HG03108 (cell line): Measurements from ENCODE around the gene GSC2.

Experiments used
- ATAC-seq: cut with Tn5 transposase; IDR thresholded peaks from one replicate; pipeline ENCODE4 v1.9.1; 2021; ENCODE audit warnings: moderate library complexity; ENCODE audit not compliant: unreplicated experiment

The GSC2 gene

GRCh38 chr22:19134176-19134831 lies 15.8 kb downstream of the GSC2 start:
- no peak for ATAC-seq

GRCh38 chr22:19133561-19133960 lies 16.5 kb downstream of the GSC2 start:
- no peak for ATAC-seq

DNA sequence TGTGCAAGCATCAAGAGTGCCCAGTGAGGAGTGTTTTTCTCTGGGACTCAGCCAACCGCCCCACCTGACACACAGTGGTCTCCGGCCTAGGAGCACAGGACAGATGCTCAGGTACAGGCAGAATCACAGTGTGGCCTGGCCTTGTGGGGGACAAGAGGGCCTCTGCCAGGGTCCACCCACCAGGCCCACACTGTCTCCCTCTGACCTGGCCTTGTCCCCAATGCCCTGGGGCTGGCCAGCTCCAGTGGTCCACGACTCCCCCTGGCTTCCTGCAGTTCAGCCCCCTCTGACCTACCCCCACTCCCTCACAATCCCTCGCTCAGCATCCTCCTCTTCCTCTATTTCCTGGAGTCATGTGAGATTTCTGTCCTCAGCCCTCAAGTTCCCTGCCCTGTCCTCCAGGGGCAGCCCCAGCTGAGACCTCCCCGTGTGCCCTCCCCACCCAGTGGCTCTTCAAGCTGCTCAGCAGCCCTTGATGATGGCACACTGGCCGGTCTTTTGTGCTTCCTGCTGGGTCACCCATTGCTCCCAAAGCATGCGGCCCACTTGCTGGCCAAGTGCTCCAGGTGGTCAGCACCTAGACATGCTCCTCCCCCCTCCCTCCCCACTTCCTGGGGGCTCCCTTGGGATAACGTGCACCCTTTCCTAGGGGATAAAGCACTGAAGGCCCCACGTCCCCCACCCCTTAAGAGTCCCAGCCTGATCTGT lies 17.2 kb downstream of the GSC2 start:
- ATAC-seq: no peak

- no peak for ATAC-seq
Observed at GRCh38 chr22:19132153-19132552, 17.9 kb downstream of the GSC2 start.

DNA sequence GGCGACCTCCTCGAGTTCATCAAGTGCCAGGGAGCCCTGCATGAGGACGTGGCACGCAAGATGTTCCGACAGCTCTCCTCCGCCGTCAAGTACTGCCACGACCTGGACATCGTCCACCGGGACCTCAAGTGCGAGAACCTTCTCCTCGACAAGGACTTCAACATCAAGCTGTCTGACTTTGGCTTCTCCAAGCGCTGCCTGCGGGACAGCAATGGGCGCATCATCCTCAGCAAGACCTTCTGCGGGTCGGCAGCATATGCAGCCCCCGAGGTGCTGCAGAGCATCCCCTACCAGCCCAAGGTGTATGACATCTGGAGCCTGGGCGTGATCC lies 18.4 kb downstream of the GSC2 start:
- ATAC-seq: no peak

- ATAC-seq: no peak
Observed at GRCh38 chr22:19130959-19131684, 19.0 kb downstream of the GSC2 start, which contains the start of gene TSSK2. TSSK2 (plus strand) TSS chr22:19131308; CDS start chr22:19131400, 92 bp downstream.

DNA sequence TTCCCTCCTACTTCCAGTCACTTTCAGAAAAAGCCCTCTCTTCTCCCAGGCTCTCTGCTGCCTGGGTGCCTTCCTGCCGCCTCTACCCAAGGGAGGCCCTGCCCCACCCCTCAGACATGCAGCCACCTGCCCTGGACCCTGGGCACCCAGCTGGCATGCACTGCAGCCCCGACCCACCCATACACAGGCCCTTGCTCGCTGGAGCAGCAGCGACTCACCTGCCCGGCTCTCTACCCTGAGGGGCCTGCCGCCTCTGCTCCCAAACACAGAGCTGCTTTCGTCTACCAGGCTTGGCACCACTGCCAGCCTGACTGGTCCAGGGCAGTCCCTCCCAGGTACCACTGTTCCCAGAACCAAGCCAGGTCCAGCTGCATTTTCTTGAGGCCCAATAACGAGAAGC lies 20.2 kb downstream of the GSC2 start:
- no peak for ATAC-seq

DNA sequence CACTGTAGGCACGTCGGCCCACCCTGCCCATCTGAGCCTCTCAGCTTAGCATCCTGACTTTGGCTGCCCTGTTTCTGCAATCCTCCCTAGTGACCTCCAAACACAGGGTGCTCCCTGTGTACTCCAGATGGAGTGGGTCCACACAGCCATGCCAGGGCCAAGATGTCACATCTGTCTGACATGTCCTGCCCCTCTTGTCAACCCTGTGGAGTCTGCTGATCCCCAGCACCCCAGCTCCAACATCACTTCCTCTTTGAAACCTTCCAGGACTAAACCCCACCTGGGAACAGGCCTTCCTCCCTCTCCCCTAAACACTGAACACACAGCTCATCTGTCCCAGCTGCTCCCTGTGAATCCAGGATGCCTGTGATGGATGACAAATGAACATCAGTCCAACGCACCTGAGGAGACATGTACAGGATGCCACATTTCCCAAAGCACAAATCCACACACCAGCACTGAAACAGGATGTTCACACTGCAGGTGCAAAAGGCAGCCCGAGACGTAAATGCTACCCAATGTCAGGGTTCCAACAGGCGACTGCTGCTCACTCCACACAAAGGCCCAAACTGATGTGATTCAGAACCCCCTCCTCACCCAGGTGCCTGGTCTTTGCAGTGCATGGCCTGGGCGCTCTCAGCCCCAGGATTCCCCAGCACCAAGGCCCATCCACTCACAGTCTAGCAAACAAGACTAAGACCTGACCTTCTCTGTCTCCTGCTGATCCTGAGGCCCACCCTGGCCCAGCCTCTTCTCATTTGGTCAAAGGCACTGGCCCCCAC lies 21.0 kb downstream of the GSC2 start:
- no peak for ATAC-seq

DNA sequence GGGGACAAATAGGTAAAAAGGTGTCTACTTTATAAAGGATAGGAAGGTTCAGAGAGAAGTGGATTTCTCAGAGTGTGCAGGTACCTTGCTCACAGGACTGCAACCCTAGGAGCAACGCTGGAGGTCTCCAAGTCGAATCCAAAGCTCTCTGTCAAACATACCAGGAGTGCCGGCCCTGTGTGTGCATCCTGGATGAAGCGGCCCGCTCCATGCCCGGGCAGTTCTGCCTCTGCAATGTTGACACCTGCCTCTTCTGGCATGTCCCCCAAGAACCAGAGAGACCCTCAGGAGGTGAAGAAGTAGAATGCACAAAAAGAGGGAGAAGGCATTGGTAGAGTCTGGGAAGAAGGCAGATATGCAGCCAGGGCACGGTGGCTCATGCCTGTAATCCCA lies 22.1 kb downstream of the GSC2 start:
- ATAC-seq: no peak

- no peak for ATAC-seq
Observed at GRCh38 chr22:19127329-19128008, 22.6 kb downstream of the GSC2 start.

- no peak for ATAC-seq
Observed at GRCh38 chr22:19126309-19127273, 23.5 kb downstream of the GSC2 start.

DNA sequence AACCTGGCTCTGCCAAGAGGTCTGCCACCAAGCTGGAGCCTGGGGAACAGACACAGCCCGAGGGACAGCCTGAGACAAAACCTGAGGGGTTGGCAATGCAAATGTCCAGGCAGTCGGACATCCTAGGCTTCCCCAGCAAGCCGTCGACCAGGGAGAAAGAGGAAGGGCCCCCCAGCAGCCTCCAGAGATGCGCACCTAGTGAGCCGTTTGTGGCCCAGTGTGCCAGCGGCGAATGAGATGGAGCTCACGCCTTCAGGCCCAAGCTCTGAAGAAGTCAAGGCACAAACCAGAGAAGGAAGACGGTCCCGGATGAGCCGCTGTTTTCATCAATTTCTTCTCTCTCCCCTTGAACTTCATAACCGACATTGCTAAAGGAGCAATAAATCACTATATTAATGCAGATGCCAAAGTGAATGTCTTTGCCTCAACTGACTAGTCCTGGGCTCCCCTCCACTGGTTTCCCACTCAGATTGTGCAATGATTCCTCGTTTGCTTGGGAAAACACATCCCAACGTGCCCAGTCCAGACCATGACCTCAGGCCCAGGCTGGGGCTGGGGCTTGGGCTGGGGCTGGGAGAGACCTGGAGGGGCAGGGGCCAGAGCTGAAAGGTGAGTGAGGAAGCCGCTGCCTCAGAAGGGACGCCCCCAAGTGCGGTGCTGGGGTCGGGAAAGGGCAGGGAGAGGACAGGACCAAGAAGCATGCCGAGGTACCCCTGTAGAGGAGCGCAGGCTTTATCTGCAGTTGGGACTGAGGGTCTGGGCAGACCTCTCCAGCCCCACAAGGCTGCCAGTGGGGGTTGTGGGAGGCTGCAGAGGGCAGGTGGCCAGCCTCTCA lies 24.4 kb downstream of the GSC2 start:
- no peak for ATAC-seq

DNA sequence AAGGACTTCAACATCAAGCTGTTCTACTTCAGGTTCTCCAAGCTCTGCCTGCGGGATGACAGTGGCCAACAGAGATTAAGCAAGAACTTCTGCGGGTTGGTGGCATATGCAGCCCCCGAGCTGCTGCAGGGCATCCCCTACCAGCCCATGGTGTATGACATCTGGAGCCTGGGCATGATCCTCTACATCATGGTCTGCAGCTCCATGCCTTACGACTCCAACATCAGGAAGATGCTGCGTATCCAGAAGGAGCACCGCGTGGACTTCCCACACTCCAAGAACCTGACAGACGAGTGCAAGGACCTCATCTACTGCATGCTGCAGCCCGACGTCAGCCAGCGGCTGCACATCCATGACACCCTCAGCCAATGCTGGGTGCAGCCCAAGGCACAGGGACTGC lies 25.1 kb downstream of the GSC2 start:
- no peak for ATAC-seq

DNA sequence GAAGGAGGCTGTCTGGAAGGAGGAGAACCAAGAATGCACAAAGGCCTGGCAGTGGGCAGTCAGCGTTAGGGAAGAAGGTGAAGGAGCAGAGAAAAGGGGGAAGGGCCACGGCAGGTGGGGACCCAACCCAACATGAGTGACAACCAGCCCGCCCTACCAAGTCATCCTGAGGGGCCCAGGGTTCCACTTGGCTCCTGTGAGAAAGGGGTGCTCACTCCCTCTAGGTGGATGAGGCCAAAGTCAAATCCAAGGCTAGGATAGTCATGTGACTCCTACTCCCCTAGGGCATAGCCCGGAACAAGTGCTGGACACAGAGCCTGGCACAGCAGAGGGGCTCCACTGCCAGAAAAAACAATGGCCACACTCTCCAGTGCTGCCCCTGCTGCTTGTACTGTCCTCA lies 25.7 kb downstream of the GSC2 start:
- no peak for ATAC-seq

DNA sequence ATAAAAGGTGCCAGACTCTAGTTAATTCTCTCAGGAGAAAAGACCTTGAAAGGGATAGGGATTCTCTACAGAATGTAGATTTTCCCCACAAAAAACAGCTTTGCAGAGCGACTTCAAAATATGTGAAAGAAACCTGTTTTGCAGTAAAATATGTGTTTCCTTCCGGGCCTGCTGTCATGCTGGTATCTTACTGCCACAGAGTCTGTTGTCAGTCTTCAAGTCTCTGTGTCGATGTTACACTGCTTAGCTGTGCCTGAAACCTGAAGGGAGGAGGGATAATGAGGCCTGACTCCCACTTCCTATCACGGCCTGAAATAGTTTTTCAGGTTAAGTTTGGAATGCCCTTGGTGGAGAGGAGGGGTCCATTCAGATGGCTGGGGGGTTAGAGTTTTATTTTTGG lies 26.2 kb downstream of the GSC2 start:
- ATAC-seq: no peak

DNA sequence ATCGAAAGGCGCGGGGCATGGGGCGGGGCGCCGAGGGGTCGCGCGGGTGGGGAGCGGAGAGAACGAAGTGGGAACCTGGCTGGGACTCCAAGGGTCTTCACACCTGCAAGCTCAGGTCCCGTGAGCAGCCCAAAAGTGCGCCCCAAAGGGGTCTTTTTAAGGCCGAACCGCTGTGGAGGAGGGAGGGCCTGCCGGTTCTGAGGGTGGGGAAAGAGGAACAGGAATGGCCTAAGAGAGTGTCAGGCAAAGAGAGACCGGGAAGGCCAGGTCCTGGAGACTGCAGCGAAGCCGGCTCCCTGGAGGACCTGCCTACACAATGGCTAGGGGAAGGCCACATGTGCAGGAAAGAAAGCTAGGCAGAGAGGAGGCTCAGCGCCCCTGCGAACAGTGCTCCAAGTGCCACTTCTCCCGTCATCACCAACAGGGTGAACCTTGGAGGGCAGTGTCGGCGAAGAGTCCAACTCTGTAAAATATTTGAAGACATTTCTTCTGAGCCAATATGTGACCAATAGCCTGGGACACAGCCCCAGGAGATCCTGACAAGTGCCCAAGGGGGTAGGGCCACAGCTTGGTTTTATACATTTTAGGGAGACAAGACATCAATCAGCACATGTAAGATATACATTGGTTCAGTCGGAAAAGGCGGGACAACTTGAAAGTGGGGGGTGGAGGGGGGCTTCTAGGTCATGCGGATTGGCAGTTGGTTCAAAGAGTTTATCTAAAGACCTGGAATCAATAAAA lies 27.2 kb downstream of the GSC2 start:
- no peak for ATAC-seq

DNA sequence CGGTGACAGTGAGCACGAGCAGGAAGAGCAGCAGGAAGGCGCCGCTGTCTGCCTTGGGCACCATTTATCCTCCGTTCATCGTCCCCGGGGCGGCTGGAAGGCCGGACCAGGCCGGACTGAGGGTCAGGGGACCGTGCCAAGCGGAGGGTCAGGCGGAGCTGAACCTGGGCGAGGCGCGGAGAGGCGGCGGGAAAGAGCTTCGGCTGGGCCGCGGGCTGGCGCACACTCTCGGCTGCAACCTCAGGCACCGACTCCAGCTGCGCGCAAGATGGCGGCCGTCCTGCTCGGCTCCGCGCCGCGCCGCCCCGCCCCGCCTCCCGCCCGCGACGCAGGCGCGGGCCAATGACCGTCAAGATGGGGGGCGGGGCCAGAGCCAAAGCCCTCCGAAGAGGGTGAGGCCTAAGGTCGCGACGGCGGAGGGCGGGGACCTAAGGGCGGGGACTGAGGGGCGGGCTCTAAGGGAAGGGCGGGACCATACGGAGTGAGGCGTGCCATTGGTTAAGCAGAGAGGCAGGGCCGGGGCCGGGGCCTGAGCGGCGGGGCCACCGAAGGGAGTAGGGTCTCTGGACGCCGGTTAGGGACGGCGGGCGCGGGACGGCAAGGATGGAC lies 27.8 kb downstream of the GSC2 start, which contains the start of gene DGCR2:
DGCR2 (minus strand) TSS at position 270 of the 609 bp plus-strand sequence; CDS start at position 64, 206 bp downstream.
- peak; percentile 79 for ATAC-seq
